Fibroblast of lung (primary cell): Measurements from ENCODE around the gene TNS1.

ENCODE experiments used
- EZH2 ChIP-seq: IDR thresholded peaks from 2 replicates; pipeline ENCODE4 v1.5.1; 2012; ENCODE audit warnings: low read length, control low read depth, mild to moderate bottlenecking; ENCODE audit errors: missing control alignments
- TF ChIP-seq, protein P1 (sequence below), 2 donors: IDR thresholded peaks in 1 of 2; conservative IDR thresholded peaks in 1 of 2; 1 replicate in 1 of 2; 2 replicates in 1 of 2; pipeline ENCODE4 v1.5.1; 2011 to 2012; ENCODE audit warnings: low read length in 2 of 2, control low read depth in 1 of 2, inconsistent platforms in 1 of 2, low read depth in 1 of 2, mild to moderate bottlenecking in 1 of 2

GRCh38 chr2:218008060-218009040, 5.6 kb upstream of the TNS1 start:
- TF ChIP-seq, protein P1, sequence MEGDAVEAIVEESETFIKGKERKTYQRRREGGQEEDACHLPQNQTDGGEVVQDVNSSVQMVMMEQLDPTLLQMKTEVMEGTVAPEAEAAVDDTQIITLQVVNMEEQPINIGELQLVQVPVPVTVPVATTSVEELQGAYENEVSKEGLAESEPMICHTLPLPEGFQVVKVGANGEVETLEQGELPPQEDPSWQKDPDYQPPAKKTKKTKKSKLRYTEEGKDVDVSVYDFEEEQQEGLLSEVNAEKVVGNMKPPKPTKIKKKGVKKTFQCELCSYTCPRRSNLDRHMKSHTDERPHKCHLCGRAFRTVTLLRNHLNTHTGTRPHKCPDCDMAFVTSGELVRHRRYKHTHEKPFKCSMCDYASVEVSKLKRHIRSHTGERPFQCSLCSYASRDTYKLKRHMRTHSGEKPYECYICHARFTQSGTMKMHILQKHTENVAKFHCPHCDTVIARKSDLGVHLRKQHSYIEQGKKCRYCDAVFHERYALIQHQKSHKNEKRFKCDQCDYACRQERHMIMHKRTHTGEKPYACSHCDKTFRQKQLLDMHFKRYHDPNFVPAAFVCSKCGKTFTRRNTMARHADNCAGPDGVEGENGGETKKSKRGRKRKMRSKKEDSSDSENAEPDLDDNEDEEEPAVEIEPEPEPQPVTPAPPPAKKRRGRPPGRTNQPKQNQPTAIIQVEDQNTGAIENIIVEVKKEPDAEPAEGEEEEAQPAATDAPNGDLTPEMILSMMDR (conservative IDR thresholded peaks at IDR 0.05 in 1 of 2, IDR thresholded peaks at IDR 0.05 in 1 of 2; ENCODE audit: low read depth in 1 of 2, low read length in 2 of 2), result no peak
- peak; percentile 7 for TF ChIP-seq EZH2
